SK-N-DZ (cell line): ENCODE results near the gene ABL2. TPM values are rescaled to one million over a fixed set of nuclear protein-coding genes. Genes with fewer than 3 reads are reported as not detected.
"Not testable (repeated sequence)": the region's sequence is repeated elsewhere in the genome, so short reads cannot be mapped to it uniquely, and the experiment has no call there.

Experiments used
- DNase-seq: peaks from one replicate; pipeline ENCODE4 v3.0.0-alpha.2; 2015; ENCODE audit warnings: low spot score
- polyA plus RNA-seq, 2 experiments: library from polyadenylated mRNA; depleted of rRNA; stranded (reverse); fragments of >200 nt; gene quantifications; 2 replicates each; pipeline ENCODE4 v1.2.3, GENCODE V29; 2014

Gene ABL2
- polyA plus RNA-seq (2014; cell fraction: cytosol; rRNA removed) = 5.8 and 6.6 TPM in 2 replicates
- polyA plus RNA-seq (2014; cell fraction: nucleus; rRNA removed) = 2.8 and 4.6 TPM in 2 replicates

DNA sequence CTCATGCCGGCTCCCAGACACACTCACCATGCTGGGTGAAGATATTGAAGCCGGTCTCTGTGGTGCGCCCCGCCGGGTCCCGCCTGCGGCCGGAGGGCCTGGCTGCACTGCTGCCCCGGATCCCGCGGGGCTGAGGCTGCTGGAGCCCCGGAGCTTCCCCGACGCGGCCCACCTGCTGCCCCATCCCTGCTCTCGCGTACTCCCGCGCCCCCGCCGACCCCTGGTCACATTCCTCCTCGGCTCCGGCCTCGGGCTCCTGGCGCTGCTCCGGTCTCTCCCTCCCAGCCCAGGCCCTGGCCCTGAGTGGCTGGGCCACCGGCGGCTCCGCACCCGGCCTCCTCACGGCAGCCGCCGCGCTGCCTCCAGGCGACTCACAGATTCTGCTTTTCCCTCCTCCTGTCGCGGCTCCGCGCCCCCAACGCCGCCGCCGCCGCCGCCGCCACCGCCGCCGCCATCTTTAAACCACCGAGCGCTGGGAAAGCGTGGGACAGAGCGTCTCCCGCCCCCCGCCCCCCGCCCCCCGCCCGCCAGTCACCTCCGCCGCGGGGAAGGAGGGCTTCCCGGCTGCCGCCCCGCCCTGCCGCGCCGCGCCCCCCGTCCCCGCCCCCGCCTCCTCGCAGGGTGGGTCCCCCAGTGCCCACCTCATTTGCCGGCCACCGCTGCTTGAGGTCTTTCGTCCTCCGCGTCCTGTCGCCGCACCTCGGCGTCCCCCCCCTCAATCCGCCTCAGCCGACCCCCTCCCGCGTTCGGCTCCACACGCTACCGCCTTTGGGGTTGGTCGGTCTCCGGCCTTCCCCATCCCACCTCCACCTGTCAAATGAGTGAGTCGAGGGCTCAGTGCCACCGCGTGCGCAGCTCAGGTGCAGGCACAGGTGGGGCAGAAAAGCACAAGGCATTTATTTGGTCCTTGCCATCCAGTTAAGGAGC, at the start of gene ABL2:
ABL2 (minus strand) TSS at position 464 of the 927 bp plus-strand sequence; CDS start at position 184, 280 bp downstream.
- peak; percentile 32 for DNase-seq

DNA sequence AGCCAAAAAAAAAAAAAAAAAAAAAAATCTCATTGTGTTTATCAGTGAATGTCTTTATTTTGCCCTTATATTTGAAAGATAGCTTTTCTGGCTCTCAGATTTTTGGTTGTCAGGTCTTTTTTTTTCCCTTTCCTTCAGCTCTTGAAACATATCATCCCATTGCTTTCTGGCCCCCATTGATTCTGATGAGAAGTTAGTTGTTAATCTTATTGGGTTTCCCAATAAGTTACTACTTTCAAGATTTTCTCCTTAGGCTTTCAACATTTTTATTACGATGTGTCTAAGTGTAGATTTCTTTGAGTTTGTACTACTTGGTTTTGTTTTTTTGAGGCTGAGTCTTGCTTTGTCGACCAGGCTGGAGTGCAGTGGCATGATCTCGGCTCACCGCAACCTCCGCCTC, 49.4 kb upstream of the ABL2 start:
- DNase-seq = no peak

DNA sequence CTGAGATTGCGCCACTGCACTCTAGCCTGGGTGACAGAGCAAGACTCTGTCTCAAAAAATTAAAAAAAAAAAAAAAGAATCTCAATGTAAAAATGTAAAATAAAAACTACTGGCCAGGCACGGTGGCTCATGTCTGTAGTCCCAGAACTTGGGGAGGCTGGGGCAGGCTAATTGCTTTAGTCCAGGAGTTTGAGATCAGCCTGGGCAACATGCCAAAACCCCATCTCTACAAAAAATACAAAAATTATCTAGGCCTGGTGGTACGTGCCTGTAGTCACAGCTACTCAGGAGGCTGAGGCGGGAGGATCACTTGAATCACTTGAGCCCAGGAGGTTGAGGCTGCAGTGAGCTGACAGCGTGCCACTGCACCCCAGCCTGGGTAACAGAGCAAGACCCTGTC, 44.9 kb upstream of the ABL2 start:
- not testable (repeated sequence) for DNase-seq

DNA sequence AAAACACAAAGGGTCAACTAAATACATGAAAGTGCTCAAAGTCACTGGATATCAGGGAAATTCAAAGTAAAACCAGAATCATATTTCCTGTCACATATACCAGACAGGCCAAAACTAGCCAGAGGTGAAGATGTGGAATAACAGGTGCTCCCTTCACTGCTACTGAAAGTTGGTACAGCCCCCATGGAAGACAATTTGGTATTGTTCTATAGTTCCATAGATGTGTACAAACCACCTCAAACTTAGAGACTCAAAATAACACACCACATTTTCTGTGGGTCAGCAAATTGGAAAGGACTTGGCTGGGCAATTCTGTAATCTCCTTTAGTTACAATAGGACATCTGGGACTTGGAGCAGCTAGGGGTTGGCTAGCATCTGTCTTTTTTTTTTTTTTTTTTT, 39.6 kb upstream of the ABL2 start:
- DNase-seq = no peak

DNA sequence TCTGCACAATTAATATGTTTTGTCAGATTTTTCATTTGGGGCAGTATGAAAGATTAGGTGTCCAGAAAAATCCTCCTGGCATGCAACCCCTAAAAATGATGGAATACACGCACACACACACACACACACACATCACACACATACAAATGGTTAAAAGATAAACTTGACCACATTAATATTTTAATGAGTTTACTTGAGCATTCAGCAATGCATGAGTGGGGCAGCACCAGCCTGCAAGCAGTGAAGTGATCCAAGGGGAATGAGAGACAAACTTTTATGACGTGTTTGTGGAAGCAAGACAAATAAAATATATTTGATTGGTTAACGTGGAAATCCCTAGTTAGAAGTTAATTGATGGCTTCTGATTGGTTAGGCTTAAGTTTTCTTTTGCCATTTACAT, 35.0 kb upstream of the ABL2 start:
- DNase-seq = no peak

DNA sequence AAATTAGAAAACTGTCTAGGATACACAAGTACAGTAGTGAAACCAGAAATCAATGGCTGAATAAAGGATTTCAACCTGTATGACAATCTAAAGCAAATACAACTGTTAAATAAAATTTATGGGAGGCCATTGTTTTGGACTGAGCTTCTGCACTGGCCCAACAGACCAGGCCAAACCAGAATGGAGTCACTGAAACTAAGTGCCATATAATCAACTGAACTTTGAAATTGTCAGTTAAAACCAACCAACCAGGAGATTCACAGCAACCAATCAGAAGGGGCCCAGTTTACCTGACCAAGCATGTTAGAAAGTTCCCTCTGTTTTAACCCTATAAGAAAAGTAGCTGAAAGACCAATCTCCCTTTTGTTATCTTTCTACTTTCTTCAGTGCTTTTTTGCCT, 33.6 kb upstream of the ABL2 start:
- no peak for DNase-seq

DNA sequence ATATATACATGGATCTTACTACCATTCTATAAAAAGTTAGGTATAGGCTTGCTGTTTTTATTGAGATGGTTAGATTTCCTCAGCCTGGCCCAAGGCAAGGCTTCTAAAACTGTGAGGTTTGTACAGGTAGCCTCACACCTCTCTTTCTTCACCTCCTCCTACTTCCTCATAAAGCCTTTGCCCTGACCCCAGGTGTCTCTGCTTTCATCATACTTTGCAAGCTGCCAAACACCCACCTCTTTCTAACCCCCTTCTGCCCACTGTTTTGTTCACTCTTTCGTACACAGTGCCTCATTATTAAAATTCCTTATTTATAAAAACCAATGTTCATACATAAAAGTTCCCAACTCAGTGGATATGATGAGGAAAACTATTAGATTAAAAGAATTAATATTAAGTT, 32.7 kb upstream of the ABL2 start:
- DNase-seq = no peak

DNA sequence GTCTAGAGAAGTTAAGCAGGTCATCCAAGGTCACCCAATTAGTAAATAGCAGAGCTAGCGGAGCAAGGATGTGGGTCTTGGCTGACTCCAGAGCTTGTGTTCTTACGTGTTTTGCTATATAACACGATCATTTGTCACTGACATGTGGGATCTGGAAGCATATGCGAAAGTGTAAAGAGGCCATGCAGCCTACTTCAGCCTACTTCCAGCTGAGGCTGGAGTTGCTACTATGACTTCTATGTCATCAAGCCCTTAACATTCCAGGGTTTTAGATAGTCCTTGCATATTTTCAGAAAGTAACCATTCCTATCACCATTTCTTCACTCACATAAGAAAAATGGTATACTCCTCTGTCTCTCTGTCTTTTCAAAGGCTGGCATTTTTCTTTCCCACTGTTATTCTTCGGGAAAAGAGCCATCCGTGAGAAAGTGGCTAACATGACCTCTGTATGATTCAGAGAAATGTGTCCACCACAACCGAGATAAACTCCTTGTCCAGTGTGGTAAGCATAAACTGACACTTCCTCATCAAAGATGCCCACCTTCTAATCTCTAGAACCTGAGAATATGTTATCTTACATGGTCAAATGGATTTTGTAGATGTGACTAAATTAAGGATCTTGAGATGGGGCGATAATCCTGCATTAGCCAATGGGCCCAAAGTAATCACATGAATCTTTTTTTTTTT, 24.0 kb upstream of the ABL2 start:
- no peak for DNase-seq

DNA sequence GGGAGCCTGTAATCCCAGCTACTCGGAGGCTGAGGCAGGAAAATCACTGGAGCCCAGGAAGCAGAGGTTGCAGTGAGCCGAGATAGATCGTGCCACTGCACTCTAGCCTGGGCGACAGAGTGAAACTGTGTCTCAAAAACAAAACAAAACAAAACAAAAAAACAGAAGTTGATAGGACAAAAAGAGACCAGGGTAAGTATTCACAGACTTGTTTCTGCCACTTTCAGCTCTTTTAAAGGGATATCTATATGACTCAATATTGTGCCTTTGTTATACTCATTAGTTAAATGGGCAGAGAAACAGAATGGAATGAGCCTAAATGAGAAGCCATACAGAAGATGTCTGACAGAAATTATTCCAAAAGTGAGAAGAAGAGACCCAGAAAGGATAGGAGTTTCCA, 23.1 kb upstream of the ABL2 start:
- DNase-seq = no peak

DNA sequence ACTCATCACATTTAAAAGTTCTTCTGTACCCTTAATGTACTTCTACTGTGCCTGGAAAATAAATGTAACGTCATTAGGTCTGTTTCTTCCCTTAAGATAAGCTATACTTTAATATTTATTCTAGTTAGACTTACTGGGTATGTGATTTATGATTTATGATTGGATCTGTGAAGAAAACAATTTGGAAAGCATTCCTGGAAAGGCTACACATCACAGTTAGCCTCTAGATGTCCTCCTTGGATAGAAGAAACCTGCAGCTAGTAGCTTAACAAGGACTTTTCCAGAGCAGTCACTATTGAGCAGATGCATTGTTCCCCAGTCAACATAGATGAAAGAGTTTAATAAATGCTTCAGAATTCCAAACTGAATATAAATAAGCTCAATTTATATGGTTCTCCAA, 22.2 kb upstream of the ABL2 start:
- peak; percentile 37 for DNase-seq

DNA sequence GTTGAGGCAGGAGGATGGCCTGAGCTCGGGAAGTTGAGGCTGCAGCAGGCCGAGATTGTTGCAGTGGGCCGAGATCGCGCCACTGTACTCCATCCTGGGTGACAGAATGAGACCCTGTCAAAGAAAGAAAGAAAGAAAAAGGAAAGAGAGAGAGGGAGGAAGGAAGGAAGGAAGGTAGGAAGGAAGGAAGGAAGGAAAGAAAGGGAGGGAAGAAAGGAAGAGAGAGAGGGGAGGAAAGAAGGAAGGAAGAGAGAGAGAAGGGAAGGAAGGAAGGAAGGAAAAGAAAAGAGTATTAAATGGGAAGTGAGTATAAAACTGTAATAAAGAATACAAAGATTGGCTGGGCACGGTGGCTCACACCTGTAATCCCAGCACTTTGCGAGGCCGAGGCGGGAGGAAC, 18.4 kb upstream of the ABL2 start:
- no peak for DNase-seq

DNA sequence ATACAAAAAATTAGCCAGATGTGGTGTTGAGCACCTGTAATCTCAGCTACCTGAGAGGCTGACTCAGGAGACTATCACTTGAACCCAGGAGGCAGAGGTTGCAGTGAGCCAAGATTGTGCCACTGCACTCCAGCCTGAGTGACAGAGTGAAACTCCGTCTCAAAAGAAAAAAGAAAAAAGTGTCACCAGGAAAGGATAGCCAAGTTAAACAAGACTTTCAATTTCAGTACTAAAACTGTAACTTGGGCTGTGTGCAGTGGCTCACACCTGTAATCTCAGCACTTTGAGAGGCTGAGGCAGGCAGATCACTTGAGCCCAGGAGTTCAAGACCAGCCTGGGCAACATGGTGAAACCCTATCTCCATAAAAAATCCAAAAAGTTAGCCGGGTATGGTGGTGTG, 15.9 kb upstream of the ABL2 start:
- DNase-seq = not testable (repeated sequence)

DNA sequence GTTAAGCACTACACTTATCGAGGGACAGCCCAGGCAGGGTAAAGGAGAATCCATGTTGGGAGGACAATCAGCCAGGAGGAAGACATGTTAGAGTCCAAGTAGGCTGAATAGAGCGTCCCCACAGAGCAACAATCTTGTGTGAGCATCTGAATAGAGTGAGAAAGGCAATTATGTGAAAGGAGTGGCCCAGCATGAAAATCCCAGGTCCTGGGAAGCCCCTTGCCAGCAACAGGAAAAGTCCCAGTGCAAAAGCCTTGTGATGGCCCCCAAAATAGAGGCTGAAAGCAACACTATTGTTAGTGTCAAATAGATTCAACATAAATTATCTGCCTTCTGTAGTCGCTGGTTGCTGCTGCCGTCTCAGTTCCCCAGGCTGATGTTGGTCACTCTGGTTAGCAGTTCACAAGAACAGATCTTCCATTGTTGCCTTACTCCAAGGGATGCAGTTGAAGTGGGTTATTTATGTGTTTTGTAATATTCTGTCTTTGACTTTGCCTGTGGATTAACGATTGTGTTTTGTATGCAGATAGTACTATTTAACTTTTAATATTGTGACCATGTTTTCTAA, 12.1 kb upstream of the ABL2 start:
- no peak for DNase-seq

DNA sequence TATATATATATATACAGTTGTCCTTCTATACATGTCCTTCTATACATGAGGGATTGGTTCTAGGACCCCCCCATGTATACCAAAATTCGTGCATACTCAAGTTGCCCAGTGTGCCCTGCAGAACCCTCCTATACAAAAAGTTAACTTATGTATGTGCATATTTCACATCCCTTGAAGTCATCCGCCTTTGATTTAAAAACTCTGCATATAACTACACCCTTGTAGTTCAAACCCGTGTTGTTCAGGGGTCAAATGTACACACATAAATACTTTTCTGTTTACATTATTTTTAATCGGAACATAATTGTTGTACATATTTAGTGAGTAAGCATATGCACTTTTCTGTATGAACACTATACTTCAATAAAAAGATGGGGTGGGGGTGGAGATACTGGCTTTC, 7.7 kb upstream of the ABL2 start:
- DNase-seq = no peak

DNA sequence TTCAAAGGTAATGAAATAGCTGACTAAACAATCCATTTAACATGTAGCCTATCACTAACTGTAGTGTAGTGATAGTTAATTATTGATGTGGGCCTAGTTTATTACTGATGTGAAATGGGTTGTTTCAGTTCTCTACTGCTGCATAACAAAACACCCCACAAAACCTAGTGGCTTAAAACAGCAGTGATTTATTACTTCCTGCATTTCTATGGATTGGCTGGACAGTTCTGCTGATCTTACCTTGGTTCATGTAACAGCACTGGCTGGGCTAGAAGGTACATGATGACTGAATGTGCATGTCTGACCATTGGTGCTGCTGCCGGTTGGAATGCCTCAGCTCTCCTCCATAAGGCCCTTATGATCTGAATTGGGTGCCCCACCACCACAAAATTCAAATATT, 5.4 kb upstream of the ABL2 start:
- no peak for DNase-seq

DNA sequence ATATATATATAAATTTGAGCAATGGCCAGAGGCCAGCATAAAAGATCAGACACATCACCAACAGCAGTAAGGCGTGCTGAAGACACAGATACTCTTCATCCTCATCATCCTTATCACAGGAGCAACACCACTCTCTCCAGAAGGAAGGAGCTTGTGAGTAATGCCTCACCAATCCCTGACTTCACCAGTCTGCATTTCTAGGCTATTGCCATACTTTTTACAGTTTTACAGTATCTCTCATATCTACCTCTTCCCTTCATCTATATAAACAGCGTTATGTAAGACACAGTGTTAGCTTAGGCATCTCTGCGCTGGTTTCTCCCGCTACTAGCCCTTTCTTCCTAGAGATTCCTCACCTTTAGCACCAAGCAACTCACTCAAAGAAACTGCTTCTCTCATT, 2.4 kb upstream of the ABL2 start:
- DNase-seq = no peak

DNA sequence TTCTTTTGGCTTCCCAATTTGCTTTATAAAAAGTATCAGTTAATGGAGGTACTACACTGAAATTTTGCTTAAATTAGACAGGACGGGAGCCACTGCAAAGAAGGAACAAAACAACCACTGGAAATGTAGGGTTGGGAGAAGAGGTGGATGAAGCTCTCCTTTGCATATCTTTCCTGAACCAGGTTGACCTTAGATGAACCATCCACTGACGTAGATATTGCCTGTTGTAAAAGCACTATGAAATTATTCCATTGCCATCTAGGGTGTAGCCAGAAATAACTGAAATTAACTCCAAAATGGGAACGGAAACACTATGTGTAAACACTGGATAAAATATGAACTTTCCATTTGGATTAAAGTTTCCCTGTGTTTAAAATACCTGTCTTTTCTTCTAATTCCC, 1.2 kb upstream of the ABL2 start:
- no peak for DNase-seq

DNA sequence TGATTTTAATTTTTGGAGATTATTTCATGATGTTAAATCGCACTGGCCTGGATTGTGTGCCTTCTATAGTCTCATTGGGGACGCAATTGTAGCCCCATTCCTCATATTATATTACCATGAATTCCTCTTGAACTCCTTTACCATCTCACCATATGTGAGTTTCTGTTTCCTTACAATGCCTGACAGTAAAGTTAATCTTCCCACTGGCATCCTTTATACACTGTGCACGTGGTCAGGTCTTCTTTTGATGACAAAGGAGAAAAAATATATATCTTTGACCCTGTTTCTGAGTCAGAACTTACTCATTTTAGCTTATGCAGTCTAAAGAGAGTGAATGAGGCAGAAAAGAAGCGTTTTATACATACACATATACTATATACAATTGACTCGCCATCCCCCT, 774 bp upstream of the ABL2 start:
- no peak for DNase-seq

DNA sequence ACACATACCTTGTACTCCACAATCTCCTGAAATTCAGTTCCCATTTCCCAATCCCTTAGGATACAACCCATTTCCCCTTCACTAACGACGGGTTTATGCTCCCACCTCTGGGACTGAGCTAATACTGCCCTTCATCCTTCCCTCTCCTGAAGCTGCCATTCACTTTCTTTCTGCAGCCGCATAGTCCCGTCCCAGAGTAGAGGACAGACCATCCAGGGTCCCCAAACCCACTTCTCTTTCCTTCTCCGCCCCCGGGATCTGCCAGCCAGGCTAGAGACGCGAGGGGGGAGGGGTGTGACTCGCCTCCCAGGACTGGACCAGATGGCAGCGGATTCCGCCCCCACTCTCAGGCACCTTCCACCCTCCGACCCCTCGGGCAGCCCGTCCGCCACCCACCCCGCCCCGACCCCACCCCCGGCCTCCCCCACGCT, 679 bp downstream of the ABL2 start:
- DNase-seq = peak; percentile 49

DNA sequence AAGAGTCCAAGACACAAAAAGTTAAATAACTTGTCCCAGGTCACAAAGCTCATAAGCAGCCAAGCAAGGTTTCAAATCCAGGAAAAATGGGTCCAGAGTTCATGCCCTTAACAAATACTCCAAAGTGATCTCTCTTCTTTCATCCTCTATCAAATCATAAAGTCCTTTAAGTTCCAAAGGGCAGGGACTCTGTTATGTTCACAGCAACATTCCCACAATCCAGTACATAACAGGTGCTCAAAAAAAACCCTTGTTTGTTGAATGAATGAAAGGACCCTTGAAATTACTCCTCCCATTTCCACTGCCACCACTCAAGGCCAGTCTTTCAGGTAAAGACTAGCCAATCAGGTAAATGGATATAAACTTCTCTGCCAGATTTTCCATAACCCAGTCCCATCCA, 2.7 kb downstream of the ABL2 start:
- DNase-seq = no peak

DNA sequence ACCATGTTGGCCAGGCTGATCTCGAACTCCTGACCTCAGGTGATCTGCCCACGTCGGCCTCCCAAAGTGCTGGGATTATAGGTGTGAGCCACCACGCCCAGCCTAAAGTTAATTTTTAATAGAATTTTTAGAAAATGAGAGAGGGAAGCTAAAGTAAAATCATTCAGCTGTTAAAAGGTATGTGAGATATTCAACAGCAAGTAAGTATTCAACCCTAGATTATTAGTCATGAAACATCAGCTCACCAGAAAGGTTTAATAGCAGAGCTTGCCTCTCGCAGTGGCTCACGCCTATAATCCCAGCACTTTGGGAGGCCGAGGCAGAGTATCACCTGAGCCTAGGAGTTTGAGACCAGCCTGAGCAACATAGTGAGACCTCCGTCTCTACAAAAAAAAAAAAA, 5.0 kb downstream of the ABL2 start:
- not testable (repeated sequence) for DNase-seq

DNA sequence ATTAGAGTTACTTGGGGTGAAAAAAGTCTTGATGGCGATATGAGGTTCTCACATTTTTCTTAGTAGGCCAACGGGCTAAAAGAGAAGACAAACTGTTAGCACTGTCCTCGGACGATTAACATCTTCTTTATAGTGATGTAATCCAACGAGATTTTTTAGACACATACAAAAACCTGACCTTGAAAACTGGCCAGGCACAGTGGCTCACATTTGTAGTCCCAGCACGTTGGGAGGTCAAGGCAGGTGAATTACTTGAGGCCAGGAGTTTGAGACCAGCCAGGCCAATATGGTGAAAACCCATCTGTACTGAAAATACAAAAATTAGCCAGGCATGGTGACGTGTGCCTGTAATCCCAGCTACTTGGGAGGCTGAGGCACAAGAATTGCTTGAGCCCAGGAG, 8.4 kb downstream of the ABL2 start:
- DNase-seq = not testable (repeated sequence)
